ENCODE data around the gene TIMP3.
A peak's percentile ranks its signal among the peaks of the same experiment; 100 is the strongest.

The TIMP3 gene

DNA sequence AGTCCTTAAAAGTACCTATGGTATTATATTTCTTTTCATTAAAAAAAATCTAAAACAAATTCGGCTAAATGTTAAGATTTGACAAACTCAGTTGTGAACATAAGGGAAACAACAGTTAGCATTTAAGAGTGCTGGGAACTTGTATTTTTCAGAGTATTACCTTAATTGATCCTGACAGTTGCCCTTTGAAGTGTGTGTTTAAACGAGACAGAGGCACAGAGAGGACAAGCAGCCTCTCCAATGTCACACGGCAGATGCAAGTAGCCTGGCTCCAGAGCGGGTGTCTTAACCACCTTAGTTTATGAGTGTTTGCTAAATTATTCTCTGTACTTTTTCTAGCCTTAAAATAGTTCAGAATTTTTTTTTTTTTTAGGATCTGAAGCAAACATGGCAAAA is 80.9 kb downstream of the TIMP3 start:
- no peak for DNase-seq (ENCODE audit: low read depth)
- no peak overlapping the region for H3K4me3 ChIP-seq (ENCODE audit: control insufficient read depth, low read depth, low read length)
- TF ChIP-seq, protein P1, sequence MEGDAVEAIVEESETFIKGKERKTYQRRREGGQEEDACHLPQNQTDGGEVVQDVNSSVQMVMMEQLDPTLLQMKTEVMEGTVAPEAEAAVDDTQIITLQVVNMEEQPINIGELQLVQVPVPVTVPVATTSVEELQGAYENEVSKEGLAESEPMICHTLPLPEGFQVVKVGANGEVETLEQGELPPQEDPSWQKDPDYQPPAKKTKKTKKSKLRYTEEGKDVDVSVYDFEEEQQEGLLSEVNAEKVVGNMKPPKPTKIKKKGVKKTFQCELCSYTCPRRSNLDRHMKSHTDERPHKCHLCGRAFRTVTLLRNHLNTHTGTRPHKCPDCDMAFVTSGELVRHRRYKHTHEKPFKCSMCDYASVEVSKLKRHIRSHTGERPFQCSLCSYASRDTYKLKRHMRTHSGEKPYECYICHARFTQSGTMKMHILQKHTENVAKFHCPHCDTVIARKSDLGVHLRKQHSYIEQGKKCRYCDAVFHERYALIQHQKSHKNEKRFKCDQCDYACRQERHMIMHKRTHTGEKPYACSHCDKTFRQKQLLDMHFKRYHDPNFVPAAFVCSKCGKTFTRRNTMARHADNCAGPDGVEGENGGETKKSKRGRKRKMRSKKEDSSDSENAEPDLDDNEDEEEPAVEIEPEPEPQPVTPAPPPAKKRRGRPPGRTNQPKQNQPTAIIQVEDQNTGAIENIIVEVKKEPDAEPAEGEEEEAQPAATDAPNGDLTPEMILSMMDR (IDR thresholded peaks at IDR 0.05; ENCODE audit: control insufficient read depth, insufficient read depth, low read depth, low read length, missing control alignments), result no peak

DNA sequence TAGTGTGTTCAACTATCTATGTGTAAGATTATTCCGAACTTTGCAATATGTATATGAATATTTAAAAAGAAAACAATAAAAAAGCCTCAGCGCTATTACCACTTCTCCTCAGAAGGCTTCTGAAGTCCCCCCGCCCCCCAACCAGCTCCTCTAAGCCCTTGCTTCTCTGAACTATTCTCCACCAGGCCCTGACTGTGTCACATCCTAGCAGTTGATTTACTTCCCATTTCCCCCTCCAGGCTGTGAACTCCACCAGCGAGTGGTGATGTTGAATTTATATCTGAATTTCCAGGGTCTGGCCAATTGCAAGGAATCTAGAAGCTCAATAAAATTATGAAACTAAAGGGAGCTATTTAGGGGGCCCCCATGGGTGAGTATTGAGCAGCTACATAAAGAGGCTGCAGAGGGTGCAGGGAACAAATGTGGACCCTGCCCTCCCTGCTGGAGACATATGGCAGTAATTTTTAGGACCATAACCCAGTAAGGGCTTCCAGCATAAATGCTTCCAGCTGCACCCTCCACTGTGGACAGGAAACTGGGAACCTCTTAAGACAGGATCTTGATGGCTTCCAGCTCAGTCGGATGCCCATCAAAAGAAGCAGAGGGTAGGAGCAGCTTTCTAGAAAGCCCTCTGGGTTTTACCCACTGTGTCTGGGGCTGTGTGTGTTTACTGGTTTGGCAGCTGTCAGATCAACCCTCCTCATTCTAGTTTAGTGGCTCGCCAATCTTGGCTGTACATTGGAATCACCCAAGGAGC is 81.4 kb downstream of the TIMP3 start:
- TF ChIP-seq, protein P1 (IDR thresholded peaks at IDR 0.05; ENCODE audit: control insufficient read depth, insufficient read depth, low read depth, low read length, missing control alignments), result no peak
- H3K4me3 ChIP-seq (ENCODE audit: control insufficient read depth, low read depth, low read length), result no peak overlapping the region
- DNase-seq (ENCODE audit: low read depth), result no peak

DNA sequence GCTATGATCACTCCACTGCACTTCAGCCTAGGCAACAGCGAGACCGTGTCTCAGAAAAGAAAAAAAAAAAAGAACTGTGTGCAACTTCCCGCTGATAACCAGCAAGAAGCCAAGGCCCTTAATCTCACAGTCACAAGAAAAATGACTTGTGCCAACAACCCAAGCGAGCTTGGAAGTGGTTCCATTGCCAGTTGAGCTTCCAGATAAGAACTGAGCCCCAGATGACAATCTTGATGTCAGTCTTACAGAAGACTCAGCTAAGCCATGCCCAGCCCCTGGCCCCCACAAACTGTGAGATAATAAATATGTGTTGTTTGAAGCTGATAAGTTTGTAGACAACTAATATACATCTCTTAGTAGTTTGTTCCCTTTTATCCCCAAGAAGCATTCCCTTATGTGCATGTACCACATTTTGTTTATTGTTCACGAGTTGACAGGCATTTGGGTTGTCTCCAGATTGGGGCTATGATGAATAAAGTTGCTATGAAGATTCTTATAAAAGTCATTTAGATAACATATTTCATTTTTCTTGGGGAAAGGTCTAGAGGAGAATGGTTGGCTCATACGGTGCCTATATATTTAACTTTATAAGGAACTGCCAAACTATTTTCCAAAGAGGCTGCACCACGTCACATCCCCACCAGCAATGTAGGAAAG is 85.9 kb downstream of the TIMP3 start:
- no peak overlapping the region for H3K4me3 ChIP-seq (ENCODE audit: control insufficient read depth, low read depth, low read length)
- TF ChIP-seq, protein P1 (IDR thresholded peaks at IDR 0.05; ENCODE audit: control insufficient read depth, insufficient read depth, low read depth, low read length, missing control alignments), result no peak
- no peak for DNase-seq (ENCODE audit: low read depth)

DNA sequence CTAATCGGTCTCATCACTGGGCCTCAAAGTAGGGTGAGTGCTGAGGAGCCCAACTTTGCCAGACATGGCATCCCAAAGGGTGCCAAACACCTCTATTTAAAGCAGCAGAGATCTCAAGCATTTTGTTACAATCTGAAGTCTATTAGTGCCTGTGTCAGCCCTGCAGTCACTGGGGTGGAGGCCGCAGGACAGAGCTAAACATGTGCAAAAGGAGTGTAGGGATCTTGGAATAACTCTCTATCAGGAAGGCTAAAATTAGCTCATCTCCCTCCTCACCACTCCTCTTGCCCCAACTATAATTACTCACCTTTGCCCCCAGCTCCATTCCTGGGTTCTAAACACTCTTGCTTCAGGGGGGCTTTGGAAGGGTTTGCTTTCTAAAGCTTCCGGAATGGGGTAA is 87.5 kb downstream of the TIMP3 start:
- no peak for DNase-seq (ENCODE audit: low read depth)
- no peak overlapping the region for H3K4me3 ChIP-seq (ENCODE audit: control insufficient read depth, low read depth, low read length)
- TF ChIP-seq, protein P1 (IDR thresholded peaks at IDR 0.05; ENCODE audit: control insufficient read depth, insufficient read depth, low read depth, low read length, missing control alignments), result no peak

DNA sequence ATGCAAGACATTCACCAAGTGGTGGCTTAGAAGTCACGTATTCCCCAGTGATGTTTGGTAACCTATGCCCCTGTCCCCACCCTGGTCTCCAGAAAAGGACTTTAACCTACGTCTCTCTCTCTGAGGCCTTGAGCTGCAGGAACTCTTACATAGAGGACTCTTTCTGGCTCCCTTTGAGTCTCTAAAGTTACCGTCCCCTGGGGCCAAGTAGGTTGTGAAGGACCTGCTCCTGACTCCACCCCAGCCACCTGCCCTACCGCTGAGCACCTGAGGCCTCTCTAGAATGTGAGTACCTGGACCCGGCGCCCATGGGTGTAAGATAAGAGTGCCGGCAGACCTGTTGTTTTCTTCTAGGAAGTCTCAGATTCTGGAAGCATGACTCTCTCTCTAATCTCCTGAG is 95.4 kb downstream of the TIMP3 start:
- H3K4me3 ChIP-seq (ENCODE audit: control insufficient read depth, low read depth, low read length), result no peak overlapping the region
- DNase-seq (ENCODE audit: low read depth), result no peak
- TF ChIP-seq, protein P1 (IDR thresholded peaks at IDR 0.05; ENCODE audit: control insufficient read depth, insufficient read depth, low read depth, low read length, missing control alignments), result no peak

DNA sequence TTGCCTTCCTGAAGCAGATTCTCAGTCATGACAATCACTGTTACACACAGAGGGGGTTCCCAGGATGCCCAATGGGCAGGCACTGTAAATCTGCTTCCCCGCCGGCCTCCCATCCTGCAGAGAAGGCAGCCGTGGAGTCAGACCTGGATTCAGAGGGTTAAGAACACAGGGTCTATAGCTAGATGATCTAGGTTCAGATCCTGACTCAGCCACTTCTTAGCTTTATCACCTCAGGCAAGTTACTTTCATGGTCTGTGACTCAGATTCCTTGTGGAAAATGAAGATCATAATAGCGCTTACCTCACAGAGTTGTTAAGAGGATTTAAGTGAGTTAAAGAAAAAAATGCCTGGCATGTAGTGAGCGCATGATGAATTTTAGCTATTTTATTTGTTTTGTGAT is 95.9 kb downstream of the TIMP3 start:
- no peak overlapping the region for H3K4me3 ChIP-seq (ENCODE audit: control insufficient read depth, low read depth, low read length)
- DNase-seq (ENCODE audit: low read depth), result peak; percentile 57
- TF ChIP-seq, protein P1 (IDR thresholded peaks at IDR 0.05; ENCODE audit: control insufficient read depth, insufficient read depth, low read depth, low read length, missing control alignments), result no peak
